ENCODE measurements around the gene STK10.
A peak's percentile ranks its signal among the peaks of the same experiment; 100 is the strongest.
"Not testable (repeated sequence)": the region's sequence is repeated elsewhere in the genome, so short reads cannot be mapped to it uniquely, and the experiment has no call there.

STK10 gene

GRCh38 chr5:172188033-172188892 lies at the start of gene STK10:
STK10 (minus strand) TSS chr5:172188224; CDS start chr5:172188042, 182 bp downstream.
- peak; percentile 93 for DNase-seq

- no peak for DNase-seq
Observed at GRCh38 chr5:172235827-172236736, 48.1 kb upstream of the STK10 start.

- DNase-seq, result no peak
Observed at GRCh38 chr5:172235132-172235780, 47.2 kb upstream of the STK10 start.

- DNase-seq, result no peak
Observed at GRCh38 chr5:172234031-172234430, 46.0 kb upstream of the STK10 start.

GRCh38 chr5:172229904-172230303 lies 41.9 kb upstream of the STK10 start:
- no peak for DNase-seq

DNA sequence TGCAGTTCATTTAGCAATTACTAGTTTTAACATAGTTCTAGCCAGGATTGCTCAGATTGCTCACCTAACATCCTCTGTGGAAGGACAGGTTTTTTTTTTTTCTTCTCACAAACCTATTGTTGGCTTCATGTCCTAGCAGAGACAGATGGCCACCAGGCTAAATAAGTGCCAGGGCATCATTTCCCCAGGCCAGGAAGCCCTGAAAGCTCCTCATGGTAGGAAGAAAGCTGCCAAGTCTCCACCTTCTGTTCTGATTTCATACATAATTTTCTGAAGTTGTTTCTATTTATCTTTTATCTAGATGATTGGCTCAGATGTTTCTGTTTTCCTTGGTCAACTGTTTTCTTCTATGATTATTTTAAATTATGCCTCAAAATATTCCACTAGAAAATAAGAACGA lies 37.0 kb upstream of the STK10 start:
- DNase-seq, result no peak

GRCh38 chr5:172223901-172224873 lies 36.2 kb upstream of the STK10 start:
- DNase-seq, result no peak

- DNase-seq, result no peak
Observed at GRCh38 chr5:172219296-172219695, 31.3 kb upstream of the STK10 start.

DNA sequence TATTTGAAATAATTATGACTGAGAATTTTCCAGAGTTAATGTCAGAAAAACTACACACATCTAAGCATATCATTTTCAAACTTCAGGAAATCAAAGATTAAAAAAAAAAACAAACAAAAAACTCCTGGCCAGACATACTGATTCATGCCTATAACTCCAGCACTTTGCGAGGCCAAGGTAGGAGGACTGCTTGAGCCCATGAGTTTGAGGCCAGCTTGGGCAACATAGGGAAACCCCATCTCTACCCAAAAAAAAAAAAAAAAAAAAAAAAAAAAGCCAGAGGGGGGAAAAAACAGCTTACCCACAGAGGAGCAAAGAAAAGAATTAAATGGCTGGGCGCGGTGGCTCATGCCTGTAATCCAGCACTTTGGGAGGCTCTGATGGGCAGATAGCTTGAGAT lies 28.3 kb upstream of the STK10 start:
- DNase-seq, result no peak

DNA sequence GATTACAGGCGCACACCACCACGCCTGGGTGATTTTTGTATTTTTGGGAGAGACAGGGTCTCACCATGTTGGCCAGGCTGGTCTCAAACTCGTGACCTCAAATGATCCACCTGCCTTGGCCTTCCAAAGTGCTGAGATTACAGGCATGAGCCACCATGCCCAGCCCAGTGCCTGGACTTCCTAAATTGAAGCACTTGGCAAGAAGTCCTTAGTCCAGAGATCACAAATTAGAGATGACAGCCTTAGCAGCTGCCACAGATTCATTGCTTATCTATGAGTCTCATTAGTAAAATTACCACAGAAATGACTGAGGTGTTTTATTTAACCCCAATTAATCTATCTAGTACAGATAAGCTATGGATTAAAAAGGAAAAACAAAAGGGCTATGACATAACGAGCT lies 25.1 kb upstream of the STK10 start:
- DNase-seq, result no peak

DNA sequence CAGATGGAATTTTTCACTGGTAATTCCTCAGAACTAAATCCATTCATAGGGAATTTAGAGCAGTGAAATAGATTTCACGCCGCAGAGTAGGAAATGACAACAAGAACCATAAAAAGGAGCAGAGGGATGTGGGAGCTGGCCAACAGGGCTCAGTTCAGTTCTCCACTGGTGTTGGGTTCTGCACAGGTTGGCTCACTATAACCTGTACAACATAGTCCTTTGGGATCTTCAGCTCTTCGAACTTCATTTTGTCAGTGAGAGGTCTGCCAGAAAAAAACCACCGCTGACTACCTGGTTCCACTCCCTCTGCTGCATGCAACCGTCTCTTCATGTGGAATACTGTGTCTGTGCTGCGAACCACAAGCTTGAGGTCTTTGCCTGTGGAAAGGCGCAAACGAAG lies 23.7 kb upstream of the STK10 start:
- DNase-seq, result no peak

GRCh38 chr5:172209714-172210113 lies 21.7 kb upstream of the STK10 start:
- no peak for DNase-seq

DNA sequence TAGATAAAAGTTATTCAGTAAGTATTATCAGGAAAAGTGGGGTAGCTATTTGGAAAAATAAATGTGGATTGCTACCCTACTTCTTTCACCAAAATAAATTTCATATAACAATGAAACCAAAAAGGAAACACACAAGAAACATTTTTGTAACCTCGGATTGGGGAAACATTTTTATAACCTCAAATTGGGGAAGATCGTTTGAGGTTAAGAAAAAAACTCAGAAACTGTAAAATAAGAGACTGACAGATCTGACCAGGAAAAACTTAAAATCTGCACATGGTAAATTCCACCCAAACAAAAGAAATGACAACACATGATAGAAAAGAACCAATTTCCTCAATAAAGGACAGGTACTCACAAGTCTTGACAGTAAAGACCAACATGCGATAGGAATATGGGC lies 19.5 kb upstream of the STK10 start:
- DNase-seq, result no peak

DNA sequence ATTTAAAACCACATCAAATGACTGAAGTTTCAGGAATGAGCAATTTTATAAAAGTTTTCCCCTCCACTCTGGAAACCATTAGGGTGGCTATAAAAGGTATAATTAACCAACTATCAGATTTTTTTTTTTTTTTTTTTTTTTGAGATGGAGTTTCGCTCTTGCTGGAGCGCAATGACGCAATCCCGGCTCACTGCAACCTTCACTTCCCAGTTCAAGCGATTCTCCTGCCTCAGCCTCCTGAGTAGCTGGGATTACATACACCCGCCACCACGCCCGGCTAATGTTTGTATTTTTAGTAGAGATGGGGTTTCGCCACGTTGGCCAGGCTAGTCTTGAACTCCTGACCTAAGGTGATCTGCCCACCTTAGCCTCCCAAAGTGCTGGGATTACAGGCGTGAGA lies 18.0 kb upstream of the STK10 start:
- DNase-seq, result not testable (repeated sequence)

DNA sequence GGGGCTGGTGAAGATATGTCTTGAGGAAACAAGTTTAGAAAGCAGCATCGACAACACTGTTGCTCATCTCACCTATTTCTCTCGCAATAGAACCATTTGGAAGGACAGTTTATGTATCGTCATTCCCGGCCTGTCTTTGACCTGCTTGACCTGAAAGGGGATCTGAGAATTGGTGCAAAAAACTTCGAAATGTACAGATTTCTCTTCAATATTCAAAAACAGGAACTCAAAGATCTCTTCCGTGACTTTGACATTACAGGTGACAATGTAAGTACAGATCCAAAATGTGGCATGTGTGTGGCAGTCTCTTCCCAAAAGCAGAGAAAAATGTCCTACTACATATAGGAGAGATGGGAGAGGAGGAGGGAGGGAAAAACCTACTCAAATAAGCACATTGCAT lies 12.5 kb upstream of the STK10 start:
- DNase-seq, result no peak

- no peak for DNase-seq
Observed at GRCh38 chr5:172199446-172199845, 11.4 kb upstream of the STK10 start.

- not testable (repeated sequence) for DNase-seq
Observed at GRCh38 chr5:172197775-172198174, 9.8 kb upstream of the STK10 start.

DNA sequence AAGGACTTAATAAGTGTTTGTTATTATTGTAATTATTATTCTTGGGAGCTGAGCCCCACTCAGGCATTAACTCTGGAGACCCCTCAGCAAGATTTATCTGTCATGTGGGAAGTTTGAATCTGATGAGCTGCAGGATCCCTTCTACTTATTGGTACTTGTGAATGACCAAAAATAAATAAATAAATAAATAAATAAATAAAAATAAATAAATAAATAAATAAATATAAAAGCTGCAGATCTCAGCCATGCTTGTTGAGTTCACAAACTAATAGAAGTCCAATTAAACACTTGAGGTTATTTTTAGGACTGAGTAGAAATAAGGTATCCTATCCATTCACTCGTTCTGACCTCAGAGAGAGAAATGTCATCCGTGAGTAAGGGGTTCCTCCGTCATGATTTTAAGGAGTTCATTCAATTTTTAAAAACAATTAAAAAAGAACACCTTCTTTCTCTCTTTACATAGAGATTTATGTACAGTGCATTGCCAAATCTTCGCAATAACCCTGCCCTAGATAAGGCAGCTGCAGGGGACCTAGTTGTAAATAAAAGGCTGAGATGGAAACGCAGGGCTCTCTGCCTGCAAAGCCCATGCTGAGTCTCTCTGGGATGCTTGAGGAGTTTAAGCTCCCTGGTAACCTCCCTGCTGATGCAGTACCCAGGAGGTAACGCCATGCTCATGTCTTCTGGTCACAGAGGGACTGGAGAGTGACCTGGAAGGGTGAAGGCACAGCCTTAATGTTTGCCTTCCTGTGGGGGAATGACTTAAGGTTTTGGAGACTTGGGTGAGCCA lies 7.2 kb upstream of the STK10 start:
- DNase-seq, result no peak

GRCh38 chr5:172193872-172194271 lies 5.8 kb upstream of the STK10 start, which contains the start of gene EFCAB9:
EFCAB9 (plus strand) TSS chr5:172194172; CDS start chr5:172194173, 1 bp downstream.
- no peak for DNase-seq

DNA sequence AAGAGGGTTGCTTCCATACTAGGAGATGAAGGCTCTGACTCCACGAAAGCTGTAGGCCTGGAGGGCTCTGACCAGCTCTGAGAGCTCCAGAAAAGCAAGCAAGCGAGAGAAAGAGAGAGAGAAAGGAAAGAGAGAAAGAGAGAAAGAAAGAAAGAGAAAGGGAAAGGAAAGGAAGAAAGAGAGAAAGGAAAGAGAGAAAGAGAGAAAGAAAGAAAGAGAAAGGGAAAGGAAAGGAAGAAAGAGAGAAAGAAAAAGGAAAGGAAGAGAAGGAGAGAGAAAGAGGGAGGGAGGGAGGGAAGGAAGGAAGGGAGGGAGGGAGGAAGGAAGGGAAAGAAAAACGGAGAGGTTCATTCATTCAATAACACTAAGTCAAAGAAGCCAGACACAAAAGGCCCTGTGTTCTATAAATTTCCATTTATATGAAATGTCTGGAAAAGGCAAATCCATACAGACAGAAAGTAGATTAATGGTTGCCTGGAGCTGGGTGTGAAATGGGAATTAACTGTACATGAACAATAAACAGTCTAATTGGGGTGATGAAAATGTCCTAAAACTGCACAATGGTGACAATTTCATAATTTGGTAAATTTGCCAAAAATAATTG lies 1.8 kb upstream of the STK10 start:
- DNase-seq, result no peak

Data from CD4-positive, alpha-beta T cell treated with Interleukin-17A for 4 hours (primary cell).